T1000 (cell line): ENCODE data around the gene PGD.
"Not testable (repeated sequence)": the region's sequence is repeated elsewhere in the genome, so short reads cannot be mapped to it uniquely, and the experiment has no call there.

Experiments used
- DNase-seq: peaks from one replicate; lab custom pipeline; 2025; ENCODE audit warnings: mixed read lengths; lab: John Stamatoyannopoulos, UW

The PGD gene

GRCh38 chr1:10437052-10437451 lies 38.2 kb downstream of the PGD start:
- DNase-seq = no peak

- DNase-seq = no peak
Observed at GRCh38 chr1:10438677-10439163, 39.9 kb downstream of the PGD start.

GRCh38 chr1:10440305-10440704 lies 41.4 kb downstream of the PGD start:
- no peak for DNase-seq

- DNase-seq = no peak
Observed at GRCh38 chr1:10440794-10441193, 41.9 kb downstream of the PGD start.

GRCh38 chr1:10444248-10444647 lies 45.4 kb downstream of the PGD start:
- no peak for DNase-seq

- no peak for DNase-seq
Observed at GRCh38 chr1:10444795-10445397, 46.0 kb downstream of the PGD start.

GRCh38 chr1:10446790-10447422 lies 48.0 kb downstream of the PGD start:
- DNase-seq = no peak

- DNase-seq = no peak
Observed at GRCh38 chr1:10449751-10450150, 50.9 kb downstream of the PGD start, which contains the start of gene CORT. TSS of gene CORT (plus strand) at chr1:10450031. CDS start at chr1:10450224, 193 bp downstream.

GRCh38 chr1:10450156-10450814 lies 51.4 kb downstream of the PGD start:
- no peak for DNase-seq

- DNase-seq = no peak
Observed at GRCh38 chr1:10450836-10451235, 52.0 kb downstream of the PGD start.

- DNase-seq = no peak
Observed at GRCh38 chr1:10451287-10451686, 52.4 kb downstream of the PGD start.

GRCh38 chr1:10456048-10456447 lies 57.2 kb downstream of the PGD start:
- no peak for DNase-seq

- no peak for DNase-seq
Observed at GRCh38 chr1:10456661-10457060, 57.8 kb downstream of the PGD start.

GRCh38 chr1:10457462-10457861 lies 58.6 kb downstream of the PGD start:
- DNase-seq = not testable (repeated sequence)

GRCh38 chr1:10457875-10458274 lies 59.0 kb downstream of the PGD start:
- DNase-seq = no peak

- DNase-seq = no peak
Observed at GRCh38 chr1:10459184-10459583, 60.3 kb downstream of the PGD start.

- DNase-seq = no peak
Observed at GRCh38 chr1:10467078-10467477, 68.2 kb downstream of the PGD start.

- DNase-seq = no peak
Observed at GRCh38 chr1:10470043-10470442, 71.2 kb downstream of the PGD start.
